Superior temporal gyrus (tissue), 1 donor: ENCODE measurements around the gene NUCB1.
A peak's percentile ranks its signal among the peaks of the same experiment; 100 is the strongest.
"Not testable (repeated sequence)": the region's sequence is repeated elsewhere in the genome, so short reads cannot be mapped to it uniquely, and the experiment has no call there.

Experiments used
- DNase-seq: peaks from one replicate; pipeline ENCODE4 v3.0.0-alpha.2; 2016; ENCODE audit errors: extremely low spot score

The NUCB1 gene

DNA sequence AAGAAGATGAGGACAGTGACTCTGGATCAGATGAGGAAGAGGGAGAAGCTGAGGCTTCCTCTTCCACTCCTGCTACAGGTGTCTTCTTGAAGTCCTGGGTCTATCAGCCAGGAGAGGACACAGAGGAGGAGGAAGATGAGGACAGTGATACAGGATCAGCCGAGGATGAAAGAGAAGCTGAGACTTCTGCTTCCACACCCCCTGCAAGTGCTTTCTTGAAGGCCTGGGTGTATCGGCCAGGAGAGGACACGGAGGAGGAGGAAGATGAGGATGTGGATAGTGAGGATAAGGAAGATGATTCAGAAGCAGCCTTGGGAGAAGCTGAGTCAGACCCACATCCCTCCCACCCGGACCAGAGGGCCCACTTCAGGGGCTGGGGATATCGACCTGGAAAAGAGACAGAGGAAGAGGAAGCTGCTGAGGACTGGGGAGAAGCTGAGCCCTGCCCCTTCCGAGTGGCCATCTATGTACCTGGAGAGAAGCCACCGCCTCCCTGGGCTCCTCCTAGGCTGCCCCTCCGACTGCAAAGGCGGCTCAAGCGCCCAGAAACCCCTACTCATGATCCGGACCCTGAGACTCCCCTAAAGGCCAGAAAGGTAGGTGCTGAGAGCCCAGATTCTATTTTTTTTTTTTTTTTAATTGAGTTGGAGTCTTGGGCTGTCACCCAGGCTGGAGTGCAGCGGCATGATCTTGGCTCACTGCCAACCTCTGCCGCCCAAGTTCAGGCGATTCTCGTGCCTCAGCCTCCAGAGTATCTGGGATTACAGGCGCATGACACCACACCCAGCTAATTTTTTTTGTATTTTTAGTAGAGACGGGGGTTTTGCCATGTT lies 25.6 kb upstream of the NUCB1 start:
- no peak for DNase-seq

DNA sequence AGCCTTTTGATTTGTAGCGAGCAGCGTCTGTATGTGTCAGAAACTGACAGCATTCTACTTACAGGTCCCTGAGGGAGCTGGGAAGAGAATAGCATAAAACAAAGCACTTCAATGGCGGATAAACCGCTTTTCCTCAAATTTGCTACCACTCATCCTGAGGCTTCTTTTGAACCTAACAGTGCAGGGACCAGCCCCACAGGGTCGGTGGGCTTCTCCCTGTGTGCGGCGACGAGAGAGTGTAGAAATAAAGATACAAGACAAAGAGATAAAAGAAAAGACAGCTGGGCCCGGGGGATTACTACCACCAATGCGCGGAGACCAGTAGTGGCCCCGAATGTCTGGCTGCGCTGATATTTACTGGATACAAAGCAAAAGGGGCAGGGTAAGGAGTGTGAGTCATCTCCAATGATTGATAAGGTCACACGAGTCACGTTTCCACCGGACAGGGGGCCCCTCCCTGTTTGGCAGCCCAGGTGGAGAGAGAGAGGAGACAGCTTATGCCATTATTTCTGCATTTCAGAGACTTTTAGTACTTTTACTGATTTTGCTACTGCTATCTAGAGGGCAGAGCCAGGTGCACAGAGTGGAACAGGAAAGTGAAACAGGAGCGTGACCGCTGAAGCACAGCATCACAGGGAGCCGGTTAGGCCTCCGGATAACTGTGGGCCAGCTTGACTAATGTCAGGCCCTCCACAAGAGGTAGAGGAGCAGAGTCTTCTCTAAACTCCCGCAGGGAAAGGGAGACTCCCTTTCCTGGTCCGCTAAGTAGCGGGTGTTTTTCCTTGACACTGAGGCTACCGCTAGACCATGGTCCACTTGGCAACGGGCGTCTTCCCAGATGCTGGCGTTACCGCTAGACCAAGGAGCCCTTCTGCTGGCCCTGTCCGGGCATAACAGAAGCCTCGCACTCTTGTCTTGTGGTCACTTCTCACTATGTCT lies 23.8 kb upstream of the NUCB1 start:
- not testable (repeated sequence) for DNase-seq

DNA sequence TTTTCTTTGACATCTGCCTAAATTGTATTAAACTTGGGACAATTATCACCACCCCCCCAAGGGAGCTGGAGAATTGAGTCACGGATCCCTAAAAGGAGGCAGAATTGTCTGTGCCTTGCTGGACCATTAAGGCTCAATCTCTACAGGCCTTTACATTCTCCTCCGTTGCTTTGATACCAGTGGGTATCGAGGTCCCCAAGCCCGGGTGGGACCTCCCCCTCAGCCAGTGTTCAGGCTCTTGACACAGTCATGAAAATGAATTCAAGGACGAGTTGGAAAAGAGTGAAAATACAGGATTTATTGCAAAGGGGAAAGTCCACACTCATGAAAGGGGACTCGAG lies 22.3 kb upstream of the NUCB1 start:
- no peak for DNase-seq

DNA sequence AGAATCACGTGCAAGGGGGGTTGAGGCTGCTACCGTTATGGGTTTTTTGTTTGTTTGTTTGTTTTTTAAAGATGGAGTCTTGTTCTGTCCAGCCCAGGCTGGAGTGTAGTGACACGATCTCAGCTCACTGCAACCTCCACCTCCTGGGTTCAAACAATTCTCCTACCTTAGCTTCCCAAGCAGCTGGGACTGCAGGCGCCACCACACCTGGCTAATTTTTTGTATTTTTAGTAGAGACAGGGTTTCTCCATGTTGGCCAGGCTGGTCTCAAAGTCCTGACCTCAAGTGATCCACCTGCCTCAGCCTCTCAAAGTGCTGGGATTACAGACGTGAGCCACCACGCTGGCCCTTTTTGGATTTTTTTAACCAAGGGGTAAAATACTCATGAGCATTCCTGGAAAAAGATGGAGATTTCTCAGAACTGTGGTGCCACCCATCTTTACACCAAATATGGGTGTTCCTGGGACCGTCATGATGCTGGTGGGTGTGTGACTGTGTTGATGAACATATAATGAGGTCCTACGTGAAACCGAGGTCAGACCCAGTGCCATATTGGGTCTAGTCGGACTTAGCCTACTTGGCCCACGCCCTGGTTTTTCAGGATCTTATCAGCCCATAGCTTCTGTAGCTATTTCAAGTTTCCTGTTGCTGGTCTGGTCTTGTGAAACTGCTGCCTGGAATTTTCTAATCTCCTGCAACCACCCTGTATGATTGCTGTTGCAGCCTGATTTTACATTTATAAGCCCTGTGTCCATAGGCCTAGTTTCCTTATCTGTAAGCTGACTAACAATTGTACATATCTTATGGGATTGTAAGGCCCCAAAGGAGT lies 21.7 kb upstream of the NUCB1 start:
- no peak for DNase-seq

DNA sequence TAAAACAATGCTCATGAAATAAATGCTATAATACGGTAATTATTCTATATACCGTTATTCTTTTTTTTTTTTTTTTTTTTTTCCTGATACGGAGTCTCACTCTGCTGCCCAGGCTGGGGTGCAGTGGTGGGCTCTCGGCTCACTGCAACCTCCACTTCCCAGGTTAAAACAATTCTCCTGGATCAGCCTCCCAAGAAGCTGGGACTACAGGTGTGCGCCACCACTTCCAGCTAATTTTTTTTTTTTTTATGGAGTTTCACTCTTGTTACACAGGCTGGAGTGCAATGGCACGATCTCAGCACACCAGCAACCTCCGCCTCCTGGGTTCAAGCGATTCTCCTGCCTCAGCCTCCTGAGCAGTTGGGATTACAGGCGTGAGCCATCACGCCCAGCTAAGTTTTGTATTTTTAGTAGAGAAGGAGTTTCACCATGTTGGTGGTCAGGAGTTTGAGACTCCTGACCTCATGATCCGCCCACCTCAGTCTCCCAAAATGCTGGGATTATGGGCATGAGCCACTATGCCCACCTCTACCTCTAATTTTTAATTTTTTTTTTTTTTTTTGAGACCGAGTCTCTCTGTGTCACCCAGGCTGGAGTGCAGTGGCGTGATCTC lies 21.0 kb upstream of the NUCB1 start:
- no peak for DNase-seq

DNA sequence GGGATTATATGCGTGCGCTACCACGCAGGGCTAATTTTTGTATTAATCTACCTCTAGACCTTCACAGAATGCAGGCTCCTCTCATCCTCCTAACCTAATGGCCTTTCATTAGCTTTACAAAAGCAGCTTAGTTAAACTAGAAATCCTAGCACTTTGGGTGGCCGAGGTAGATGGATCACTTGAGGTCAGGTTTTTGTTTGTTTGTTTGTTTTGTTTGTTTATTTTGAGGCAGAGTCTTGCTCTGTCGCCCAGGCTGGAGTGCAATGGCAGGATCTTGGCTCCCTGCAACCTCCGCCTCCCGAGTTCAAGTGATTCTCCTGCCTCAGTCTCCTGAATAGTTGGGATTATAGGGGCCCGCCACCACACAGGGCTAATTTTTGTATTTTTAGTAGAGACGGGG lies 20.4 kb upstream of the NUCB1 start:
- not testable (repeated sequence) for DNase-seq

DNA sequence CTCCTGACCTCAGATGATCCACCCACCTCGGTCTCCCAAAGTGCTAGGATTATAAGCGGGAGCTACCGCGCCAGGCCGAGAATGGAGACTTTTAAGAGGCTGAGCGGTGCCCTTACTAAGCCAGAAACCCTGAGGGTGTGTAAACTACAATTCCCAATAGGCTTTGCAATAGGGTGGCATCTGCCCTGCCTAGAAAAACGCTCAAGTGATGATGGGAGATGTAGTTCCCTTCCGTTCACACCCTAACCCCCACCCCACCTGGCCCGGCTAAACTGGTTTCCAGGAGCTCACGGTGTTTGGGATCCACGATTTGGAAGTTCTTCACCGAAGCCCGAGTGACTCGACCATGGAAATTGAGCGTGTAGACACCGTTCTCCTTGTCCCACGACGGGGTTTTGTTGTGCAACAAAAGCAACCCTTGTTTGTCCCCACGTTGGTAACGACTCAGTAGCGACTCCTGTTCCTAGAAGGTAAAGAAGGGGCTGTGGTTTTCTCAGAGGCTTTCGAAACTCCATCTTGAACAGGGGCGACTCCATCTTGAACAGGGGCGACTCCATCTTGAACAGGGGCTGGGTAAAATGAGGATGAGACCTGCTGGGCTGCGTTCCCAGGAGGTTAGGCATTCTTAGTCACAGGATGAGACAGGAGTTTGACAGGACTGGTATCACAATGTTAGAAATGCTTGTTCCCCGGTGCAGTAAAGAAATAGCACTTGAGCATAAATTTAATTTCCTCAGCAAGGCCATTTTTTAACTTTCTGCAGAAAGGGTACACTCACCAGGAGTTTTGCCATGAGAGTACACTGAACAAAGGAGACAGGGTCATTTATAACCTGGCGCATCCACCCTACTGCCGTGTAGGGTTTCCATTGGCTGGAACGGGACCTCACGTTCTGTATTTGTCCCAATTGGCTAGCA lies 18.1 kb upstream of the NUCB1 start:
- DNase-seq = no peak

DNA sequence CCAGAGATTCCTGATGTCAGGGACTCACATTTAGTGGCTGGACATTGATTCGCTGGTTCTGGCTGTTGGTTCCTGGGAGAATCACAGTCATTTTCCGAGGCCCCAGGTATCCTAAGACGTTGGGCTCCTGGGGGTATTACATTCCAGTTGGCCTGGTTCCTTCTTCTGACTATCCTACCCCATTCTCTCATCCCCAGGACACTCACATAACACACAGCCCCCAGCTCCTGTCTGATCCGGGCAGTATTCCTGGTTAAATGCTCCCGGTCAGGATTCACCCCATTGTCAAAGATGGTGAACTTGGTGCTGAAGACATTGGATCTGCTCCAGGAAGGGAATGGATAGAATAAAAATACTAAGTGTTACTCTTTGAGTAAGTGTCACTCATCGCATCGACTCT lies 16.4 kb upstream of the NUCB1 start:
- no peak for DNase-seq

DNA sequence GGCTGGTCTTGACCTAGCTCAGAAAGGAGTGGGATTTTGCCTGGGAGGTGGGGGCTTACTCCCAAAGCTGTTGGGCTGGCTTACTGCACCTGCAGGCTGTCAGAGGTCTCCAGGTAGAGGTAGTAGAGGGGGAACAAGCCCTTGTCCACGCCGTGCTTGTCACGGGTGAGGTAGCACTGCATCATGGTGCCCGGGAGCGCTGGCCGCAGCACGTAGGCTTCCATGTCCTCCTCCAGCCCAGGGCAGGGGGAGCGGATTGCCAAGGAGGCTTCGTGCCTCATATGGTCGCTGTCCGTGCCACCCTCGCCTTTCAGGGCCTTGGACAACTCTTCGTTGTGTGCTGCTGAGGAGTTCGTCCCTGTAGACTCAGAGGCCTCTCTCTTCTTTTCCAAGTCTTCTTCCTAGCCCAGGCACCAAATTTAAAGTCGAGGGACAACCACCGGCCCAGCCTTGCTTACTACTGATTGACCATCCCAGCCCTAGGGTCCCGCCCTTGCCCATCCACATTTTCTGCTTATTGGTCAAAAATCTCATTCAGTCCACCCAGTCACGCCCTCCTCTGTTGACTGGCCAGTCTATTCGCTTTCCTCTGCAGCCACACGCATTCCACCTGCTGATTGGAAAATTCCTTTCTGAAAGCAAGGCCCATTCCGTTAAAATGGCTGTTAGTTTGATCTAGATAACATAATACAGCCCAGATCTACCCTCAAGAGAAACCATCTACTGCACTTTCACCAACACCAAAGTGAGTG lies 12.1 kb upstream of the NUCB1 start:
- DNase-seq = no peak

DNA sequence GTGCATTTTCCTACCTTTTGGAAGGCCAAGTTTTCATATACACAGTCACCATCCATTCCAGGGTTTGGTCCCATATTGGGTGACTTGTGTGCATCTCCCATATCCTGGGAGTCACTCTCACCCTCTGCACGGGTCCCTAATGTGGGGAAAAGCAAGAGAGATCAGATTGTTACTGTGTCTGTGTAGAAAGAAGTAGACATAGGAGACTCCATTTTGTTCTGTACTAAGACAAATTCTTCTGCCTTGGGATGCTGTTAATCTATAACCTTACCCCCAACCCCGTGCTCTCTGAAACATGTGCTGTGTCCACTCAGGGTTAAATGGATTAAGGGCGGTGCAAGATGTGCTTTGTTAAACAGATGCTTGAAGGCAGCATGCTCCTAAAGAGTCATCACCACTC lies 10.6 kb upstream of the NUCB1 start:
- DNase-seq = not testable (repeated sequence)

DNA sequence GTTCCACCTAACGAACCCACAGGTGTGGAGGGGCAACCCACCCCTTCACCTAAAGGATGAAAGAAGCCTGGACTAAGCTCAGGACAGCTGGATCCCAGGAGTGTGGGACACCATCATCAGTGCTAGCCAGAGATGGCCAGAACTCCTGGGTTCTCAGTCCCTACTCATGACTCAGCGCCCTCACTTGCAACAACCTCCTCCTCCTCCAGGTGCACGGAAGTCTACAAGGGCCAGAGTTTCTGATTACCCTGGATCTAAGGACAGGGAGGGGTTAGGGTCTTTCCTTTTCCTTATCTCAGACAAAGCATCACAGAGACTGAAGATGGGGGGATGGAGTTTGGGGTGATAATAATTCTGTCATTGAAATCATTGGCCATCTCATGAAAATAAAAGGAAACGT lies 9.6 kb upstream of the NUCB1 start:
- DNase-seq = no peak

DNA sequence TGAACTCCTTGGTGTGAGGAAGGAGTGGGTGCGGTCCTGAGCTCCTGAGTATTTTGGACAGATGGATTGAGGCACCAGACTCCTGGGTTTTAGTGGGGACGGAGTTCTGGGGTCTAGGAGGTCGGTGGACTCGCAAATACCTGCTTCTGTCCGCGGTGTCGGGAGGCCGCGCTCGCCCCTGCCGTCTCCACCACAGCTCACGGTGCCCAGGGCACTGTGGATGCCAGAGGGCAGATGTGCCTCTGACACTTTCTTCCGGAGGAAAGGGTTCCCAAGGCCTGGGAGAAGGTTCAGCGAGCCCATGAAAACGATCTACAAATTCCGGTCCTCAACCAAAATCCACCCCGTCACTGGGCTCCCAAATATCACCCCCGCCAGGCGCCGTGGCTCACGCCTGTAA lies 4.9 kb upstream of the NUCB1 start:
- no peak for DNase-seq

DNA sequence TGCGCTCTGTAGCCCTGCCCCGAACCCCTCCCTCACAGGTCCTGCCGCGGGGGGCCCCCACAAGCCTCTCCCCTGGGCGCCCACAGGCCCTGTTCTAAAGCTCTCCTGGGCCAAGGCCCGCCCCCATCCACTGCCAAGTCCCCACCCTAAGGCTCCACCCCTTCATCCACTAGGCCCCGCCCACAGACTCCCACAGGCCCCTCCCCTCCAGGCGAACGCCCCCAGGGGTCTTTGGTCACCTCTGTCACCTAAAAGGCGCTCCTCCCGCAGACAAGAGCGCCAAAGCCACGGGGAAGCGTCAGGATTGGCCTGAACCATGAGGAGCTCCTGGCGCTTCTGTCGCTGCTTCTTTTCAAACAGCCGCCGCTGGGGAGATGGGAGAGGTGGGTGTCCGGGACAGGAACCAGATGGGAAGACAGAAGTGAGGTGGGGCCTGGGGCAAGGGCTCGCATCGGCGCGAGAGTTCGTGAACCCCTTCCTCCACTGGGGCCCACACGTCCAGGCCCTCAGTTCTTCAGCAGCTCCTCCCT lies 3.9 kb upstream of the NUCB1 start:
- DNase-seq = no peak

DNA sequence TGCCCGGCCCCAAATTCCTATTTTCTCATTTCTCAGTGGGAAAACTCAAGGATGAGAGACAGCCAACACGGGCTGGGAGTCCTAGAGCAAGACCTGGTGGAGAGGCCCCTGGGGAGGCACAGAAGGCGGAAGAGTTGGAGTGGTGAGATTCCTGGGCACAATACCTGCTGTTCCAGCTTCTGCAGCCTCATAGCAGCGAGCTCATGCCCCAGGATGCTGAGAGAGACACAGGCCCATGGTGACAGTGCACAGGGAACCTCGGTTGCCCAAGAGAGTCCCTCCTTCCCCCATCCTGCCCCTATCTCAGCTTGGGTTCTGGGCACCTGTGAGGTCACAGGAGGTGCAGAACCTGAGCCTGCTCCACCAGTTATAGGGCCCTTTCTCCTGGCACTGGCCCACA lies 2.9 kb upstream of the NUCB1 start:
- DNase-seq = no peak

DNA sequence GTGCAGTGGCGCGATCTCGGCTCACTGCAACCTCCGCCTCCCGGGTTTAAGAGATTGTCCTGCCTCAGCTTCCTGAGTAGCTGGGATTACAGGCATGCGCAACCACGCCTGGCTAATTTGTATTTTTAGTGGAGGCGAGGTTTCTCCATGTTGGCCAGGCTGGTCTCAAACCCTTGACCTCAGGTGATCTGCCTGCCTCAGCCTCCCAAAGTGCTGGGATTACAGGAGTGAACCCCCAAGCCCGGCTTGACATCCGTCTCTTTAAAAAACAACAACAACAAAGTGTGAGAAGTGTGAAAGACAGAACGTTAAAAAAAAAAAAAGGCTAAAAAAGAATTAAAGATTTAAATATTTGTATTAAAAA lies 744 bp upstream of the NUCB1 start:
- not testable (repeated sequence) for DNase-seq

DNA sequence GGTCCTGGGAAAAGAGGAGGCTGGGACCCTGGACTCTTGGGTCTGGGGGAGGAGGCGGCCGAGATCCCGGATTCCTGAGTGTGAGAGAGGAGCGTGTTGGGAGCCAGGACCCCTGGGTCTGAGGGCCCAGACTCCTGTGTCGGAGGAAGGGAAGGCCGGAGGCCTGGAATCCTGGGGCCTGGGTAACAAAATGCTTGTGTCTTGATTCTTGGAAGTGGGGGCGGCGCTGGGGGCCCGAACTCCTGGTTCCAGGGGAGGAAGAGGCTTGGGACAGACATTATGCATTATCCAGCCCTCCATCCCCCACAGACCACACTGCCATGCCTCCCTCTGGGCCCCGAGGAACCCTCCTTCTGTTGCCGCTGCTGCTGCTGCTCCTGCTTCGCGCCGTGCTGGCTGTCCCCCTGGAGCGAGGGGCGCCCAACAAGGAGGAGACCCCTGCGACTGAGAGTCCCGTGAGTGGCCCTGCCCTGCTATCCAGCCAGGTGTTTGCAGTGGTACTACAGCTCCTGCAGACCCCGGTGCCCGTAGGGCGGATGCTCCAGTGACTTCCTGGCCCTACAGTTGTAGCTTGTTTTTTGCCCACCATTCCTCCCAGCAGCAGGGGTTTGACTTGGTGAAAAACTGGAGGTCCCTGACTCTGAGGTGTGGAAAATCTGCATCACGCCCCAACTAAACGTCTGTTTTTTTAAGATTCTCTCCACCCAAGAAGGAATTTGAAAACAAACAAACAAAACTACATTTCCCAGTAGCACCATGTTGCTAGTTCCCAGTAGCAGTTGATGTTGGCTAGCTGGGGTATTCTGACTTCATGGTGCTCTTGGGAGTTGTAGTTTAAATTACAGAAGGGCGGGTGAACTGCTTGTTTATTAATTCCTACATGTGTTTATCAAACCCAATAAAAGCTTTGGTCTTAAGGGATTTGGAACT lies 630 bp downstream of the NUCB1 start:
- peak; percentile 26 for DNase-seq

DNA sequence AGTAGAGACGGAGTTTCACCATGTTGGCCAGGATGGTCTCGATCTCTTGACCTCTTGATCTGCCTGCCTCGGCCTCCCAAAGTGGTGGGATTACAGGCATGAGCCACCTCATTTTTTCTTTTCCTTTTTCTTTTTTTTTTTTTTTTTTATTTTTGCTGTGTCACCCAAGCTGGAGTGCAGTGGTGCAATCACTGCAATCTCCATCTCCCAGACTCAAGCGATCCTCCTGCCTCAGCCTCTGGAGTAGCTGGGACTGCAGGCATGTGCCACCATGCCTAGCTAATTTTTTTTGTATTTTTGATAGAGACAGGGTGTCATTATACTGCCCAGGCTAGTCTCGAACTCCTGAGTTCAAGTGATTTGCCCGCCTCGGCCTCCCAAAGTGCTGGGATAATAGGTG lies 2.2 kb downstream of the NUCB1 start:
- not testable (repeated sequence) for DNase-seq

DNA sequence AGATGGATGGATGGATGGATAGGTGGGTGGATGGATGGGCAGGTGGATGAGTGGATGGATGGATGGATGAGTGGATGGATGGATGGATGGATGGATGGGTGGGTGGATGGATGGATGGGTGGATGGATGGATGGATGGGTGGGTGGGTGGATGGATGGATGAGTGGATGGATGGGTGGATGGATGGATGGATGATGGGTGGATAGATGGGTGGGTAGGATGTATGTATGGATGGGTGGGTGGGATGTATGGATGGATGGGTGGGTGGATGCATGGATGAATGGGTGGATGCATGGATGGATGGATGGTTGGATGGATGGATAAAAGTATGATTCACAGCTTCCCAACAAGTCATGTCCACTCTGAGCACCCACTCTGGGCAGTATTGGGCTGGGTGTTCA lies 3.7 kb downstream of the NUCB1 start:
- not testable (repeated sequence) for DNase-seq

DNA sequence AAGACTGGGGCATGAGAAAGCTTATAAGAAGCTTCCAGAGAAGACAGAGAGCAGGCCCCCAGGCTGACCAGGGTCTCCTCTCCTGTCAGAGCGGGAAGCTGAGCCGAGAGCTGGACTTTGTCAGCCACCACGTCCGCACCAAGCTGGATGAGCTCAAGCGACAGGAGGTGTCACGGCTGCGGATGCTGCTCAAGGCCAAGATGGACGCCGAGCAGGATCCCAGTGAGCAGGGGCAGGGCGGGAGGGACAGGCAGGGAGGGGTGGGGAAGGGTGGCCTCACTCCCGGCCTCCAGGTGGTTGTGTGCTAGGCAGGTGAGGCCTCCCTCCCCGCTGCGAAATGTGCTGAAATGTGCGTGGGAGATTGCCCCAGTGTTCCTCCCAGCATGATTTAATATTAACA lies 5.6 kb downstream of the NUCB1 start:
- no peak for DNase-seq
